ENCODE data around the gene SF3B2. TPM values are rescaled to one million over a fixed set of nuclear protein-coding genes. Genes with fewer than 3 reads are reported as not detected.

SF3B2 gene
- total and polyA plus RNA-seq, 9 of the 15 experiments (the other 6 are each of a cell fraction or from before 2014, with no cell fraction given): 58.3 to 248 (median 157) TPM

GRCh38 chr11:66051766-66052663 is at the start of gene SF3B2 (continued):
- TF ChIP-seq SNAPC5 (CRISPR knock-in tag; IDR thresholded peaks at IDR 0.05): no peak
- no peak for TF ChIP-seq ZNF217 (CRISPR knock-in tag; IDR thresholded peaks at IDR 0.05)
- no peak for TF ChIP-seq TRIM24 (IDR thresholded peaks at IDR 0.05)
- TF ChIP-seq RNF2 (IDR thresholded peaks at IDR 0.05): peak; percentile 78
- TF ChIP-seq KLF13 (tag; IDR thresholded peaks at IDR 0.05; ENCODE audit: borderline replicate concordance, low read depth): no peak
- TF ChIP-seq ZNF146 (CRISPR knock-in tag; IDR thresholded peaks at IDR 0.05; ENCODE audit: unreplicated experiment): no peak
- peak; percentile 66 for TF ChIP-seq PCBP1 (IDR thresholded peaks at IDR 0.05; ENCODE audit: low read depth, low read length, poor library complexity, severe bottlenecking)
- TF ChIP-seq SP2 (IDR thresholded peaks at IDR 0.05; ENCODE audit: extremely low read depth, low read depth, low read length, poor library complexity, severe bottlenecking): peak; percentile 15
- peak; percentile 59; the same call in 1 of the 2 replicates for TF ChIP-seq ZNF12 (CRISPR knock-in tag; IDR thresholded peaks at IDR 0.05)
- TF ChIP-seq ZNF639 (CRISPR knock-in tag; conservative IDR thresholded peaks at IDR 0.05 in 1 of 2, IDR thresholded peaks at IDR 0.05 in 1 of 2): no peak; a peak in 1 of 4 replicates
- TF ChIP-seq ZNF668 (CRISPR knock-in tag; IDR thresholded peaks at IDR 0.05): no peak
- TF ChIP-seq ZNF551 (CRISPR knock-in tag; IDR thresholded peaks at IDR 0.05): no peak
- no peak for TF ChIP-seq ZNF785 (CRISPR knock-in tag; IDR thresholded peaks at IDR 0.05)
- no peak for TF ChIP-seq SRSF7 (optimal IDR thresholded peaks at IDR 0.05; ENCODE audit: low read depth, low read length)
- TF ChIP-seq NFIX (CRISPR knock-in tag; IDR thresholded peaks at IDR 0.05; ENCODE audit: low read depth): no peak
- TF ChIP-seq EWSR1 (IDR thresholded peaks at IDR 0.05; ENCODE audit: borderline replicate concordance, low read depth, partially characterized antibody): no peak
- no peak for TF ChIP-seq CEBPZ (IDR thresholded peaks at IDR 0.05; ENCODE audit: borderline replicate concordance, low read depth, low read length)
- TF ChIP-seq ZNF354B (CRISPR knock-in tag; IDR thresholded peaks at IDR 0.05): no peak
- TF ChIP-seq POLR2G (IDR thresholded peaks at IDR 0.05; ENCODE audit: low read depth, low read length): peak; percentile 99
- TF ChIP-seq MAZ (CRISPR knock-in tag; conservative IDR thresholded peaks at IDR 0.05 in 1 of 2, IDR thresholded peaks at IDR 0.05 in 1 of 2): peak; percentile 96 to 97
- no peak for TF ChIP-seq THRA (IDR thresholded peaks at IDR 0.05)

Measured in K562 (cell line).